Endothelial cell of umbilical vein (primary cell): ENCODE measurements around the gene CPLX1. TPM values are rescaled to one million over a fixed set of nuclear protein-coding genes. Genes with fewer than 3 reads are reported as not detected.
"Not testable (repeated sequence)": the region's sequence is repeated elsewhere in the genome, so short reads cannot be mapped to it uniquely, and the experiment has no call there.

Experiments used
- BruUV-seq: library from RNA; stranded (reverse); fragments of 400-500 nt; replicated peaks from 2 replicates; lab custom pipeline; 2021; lab: Mats Ljungman, UMichigan
- CTCF ChIA-PET: fragments of 300-600, 350-600 bp; sonication (Branson Sonifier 250); formaldehyde crosslinking; loops from one replicate; lab custom pipeline; 2021; ENCODE audit warnings: antibody characterized with exemption, inconsistent platforms; lab: Charles Lee
- POLR2A ChIA-PET: fragments of 300-600, 350-600 bp; sonication (Branson Sonifier 250); formaldehyde crosslinking; loops from one replicate; lab custom pipeline; 2021; ENCODE audit warnings: antibody characterized with exemption, inconsistent platforms; lab: Charles Lee
- DNase-seq: peaks from one replicate; pipeline ENCODE4 v3.0.0-alpha.2; 2011; ENCODE audit warnings: low read depth, low spot score
- FAIRE-seq: peaks from 2 replicates; lab custom pipeline; 2011; peaks lifted over from hg19 to GRCh38; lab: Jason Lieb, UNC
- H2AFZ ChIP-seq: 2 replicates; pipeline ENCODE4 v1.6.0; 2012; ENCODE audit warnings: low read depth, low read length, control low read depth, inconsistent platforms
- H3K27ac ChIP-seq: 2 replicates; pipeline ENCODE4 v1.5.1; 2011; ENCODE audit warnings: low read depth, mild to moderate bottlenecking, control low read depth, low read length, moderate library complexity; ENCODE audit not compliant: insufficient read depth
- H3K27me3 ChIP-seq, 2 experiments: 2 replicates each; pipeline versions ENCODE4 v1.6.0 to v1.6.1; 2011; ENCODE audit warnings: low read length in 2 of 2, mixed read lengths in 1 of 2; ENCODE audit not compliant: control insufficient read depth in 2 of 2, insufficient read depth in 2 of 2
- H3K36me3 ChIP-seq, 2 experiments: 2 replicates in 1 of 2; 3 replicates in 1 of 2; pipeline ENCODE4 v1.5.1; 2011; ENCODE audit warnings: low read length in 2 of 2, mild to moderate bottlenecking in 1 of 2, moderate library complexity in 1 of 2; ENCODE audit not compliant: control insufficient read depth in 2 of 2, insufficient read depth in 2 of 2; ENCODE audit errors: extremely low read depth in 1 of 2
- H3K4me1 ChIP-seq: 3 replicates; pipeline ENCODE4 v1.5.1; 2011; ENCODE audit warnings: mild to moderate bottlenecking, low read length; ENCODE audit not compliant: control insufficient read depth, insufficient read depth; ENCODE audit errors: extremely low read depth
- H3K4me2 ChIP-seq: 2 replicates; pipeline ENCODE4 v1.6.1; 2011; ENCODE audit warnings: low read length, control low read depth, mixed read lengths; ENCODE audit not compliant: insufficient read depth
- H3K4me3 ChIP-seq, 3 experiments: fragments of 200-600 bp in 1 of 3; sonication (generic), shearing (Covaris generic) in 1 of 3; replicated peaks in 1 of 3; 2 replicates each; pipeline ENCODE4 v1.5.1; 2011 to 2016; ENCODE audit warnings: control low read depth in 3 of 3, low read length in 3 of 3, mild to moderate bottlenecking in 2 of 3, inconsistent platforms in 1 of 3, low read depth in 1 of 3, moderate library complexity in 1 of 3; ENCODE audit not compliant: insufficient read depth in 1 of 3
- H3K79me2 ChIP-seq: 2 replicates; pipeline ENCODE4 v1.6.0; 2012; ENCODE audit warnings: low read length, inconsistent platforms; ENCODE audit not compliant: control insufficient read depth, insufficient read depth
- H3K9ac ChIP-seq: replicated peaks from 2 replicates; pipeline ENCODE3; 2011; ENCODE audit warnings: low read length, control low read depth; ENCODE audit not compliant: insufficient read depth; ENCODE audit errors: extremely low read depth
- H3K9me1 ChIP-seq: replicated peaks from 3 replicates; pipeline ENCODE4 v1.6.0; 2011; ENCODE audit warnings: mild to moderate bottlenecking, low read length; ENCODE audit not compliant: control insufficient read depth, insufficient read depth; ENCODE audit errors: extremely low read depth
- H3K9me3 ChIP-seq: replicated peaks from 2 replicates; pipeline ENCODE4 v1.5.1; 2012; ENCODE audit warnings: low read length, inconsistent platforms; ENCODE audit not compliant: control insufficient read depth, insufficient read depth
- H4K20me1 ChIP-seq: replicated peaks from 2 replicates; pipeline ENCODE3; 2011; ENCODE audit warnings: mild to moderate bottlenecking, low read length; ENCODE audit not compliant: control insufficient read depth, insufficient read depth; ENCODE audit errors: extremely low read depth
- EZH2 ChIP-seq: IDR thresholded peaks from 2 replicates; pipeline ENCODE4 v1.6.1; 2012; ENCODE audit warnings: borderline replicate concordance, low read depth, mild to moderate bottlenecking, moderate library complexity, low read length, inconsistent platforms; ENCODE audit not compliant: severe bottlenecking
- FOS ChIP-seq: IDR thresholded peaks from 2 replicates; pipeline ENCODE4 v1.6.1; 2011; ENCODE audit warnings: mild to moderate bottlenecking, low read length, moderate library complexity, borderline replicate concordance; ENCODE audit not compliant: insufficient read depth
- GATA2 ChIP-seq: IDR thresholded peaks from 2 replicates; pipeline ENCODE4 v1.7.0; 2011; ENCODE audit warnings: low read depth, mild to moderate bottlenecking, moderate library complexity, mixed read lengths, low read length; ENCODE audit not compliant: insufficient read length, insufficient read depth
- JUN ChIP-seq: IDR thresholded peaks from 2 replicates; pipeline ENCODE4 v1.6.1; 2011; ENCODE audit warnings: borderline replicate concordance, low read depth; ENCODE audit not compliant: insufficient read length, insufficient read depth
- MYC ChIP-seq: IDR thresholded peaks from one replicate; pipeline ENCODE4 v1.6.1; 2011; ENCODE audit warnings: mild to moderate bottlenecking, low read depth, low read length
- POLR2A ChIP-seq: IDR thresholded peaks from 2 replicates; pipeline ENCODE4 v1.6.1; 2012; ENCODE audit warnings: low read depth, mild to moderate bottlenecking, control low read depth, low read length
- POLR2AphosphoS5 ChIP-seq: IDR thresholded peaks from 2 replicates; pipeline ENCODE4 v1.6.1; 2012; ENCODE audit warnings: low read depth, mild to moderate bottlenecking, control low read depth, low read length, moderate library complexity; ENCODE audit not compliant: insufficient read depth
- dilution Hi-C: fragments of 300-500 bp; cut with MboI; formaldehyde crosslinking; loops from one replicate; pipeline ENCODE4 v1.15.0; 2019; ENCODE audit warnings: low sequenced_read_pairs; ENCODE audit not compliant: extremely low pct_ligation_motif_present
- intact Hi-C: fragments of 100-400 bp; cut with micrococcal nuclease; formaldehyde crosslinking; loops from one replicate; pipeline ENCODE4 v1.10.0; 2022
- polyA plus RNA-seq, 4 experiments: library from polyadenylated mRNA; depleted of rRNA in 3 of 4; stranded (reverse) in 3 of 4; unstranded in 1 of 4; fragments of >200 nt; gene quantifications; 2 replicates each; pipeline versions ENCODE4 v1.2.1 to v1.2.3, GENCODE V29; 2011 to 2012; ENCODE audit warnings: missing spikeins in 1 of 4
- total RNA-seq: library from RNA; stranded (reverse); gene quantifications from 2 replicates; pipeline ENCODE4 v1.2.3, GENCODE V29; 2021
- TF ChIP-seq, protein P1 (sequence below), 2 donors: IDR thresholded peaks; 1 replicate in 1 of 2; 2 replicates in 1 of 2; pipeline ENCODE4 v1.5.1; 2011; ENCODE audit warnings: low read length in 2 of 2, mild to moderate bottlenecking in 2 of 2, moderate library complexity in 2 of 2, control low read depth in 1 of 2, inconsistent platforms in 1 of 2, low read depth in 1 of 2; ENCODE audit not compliant: insufficient read depth in 1 of 2; ENCODE audit errors: extremely low read depth in 1 of 2
- TF ChIP-seq, protein P2 (sequence below): IDR thresholded peaks from 2 replicates; pipeline ENCODE4 v1.6.1; 2011; ENCODE audit not compliant: insufficient read depth, insufficient read length

The CPLX1 gene
- total and polyA plus RNA-seq, 2 donors (not counting 3 experiments of a cell fraction or from before 2014, with no cell fraction given) = 1.0 to 1.8 TPM

DNA sequence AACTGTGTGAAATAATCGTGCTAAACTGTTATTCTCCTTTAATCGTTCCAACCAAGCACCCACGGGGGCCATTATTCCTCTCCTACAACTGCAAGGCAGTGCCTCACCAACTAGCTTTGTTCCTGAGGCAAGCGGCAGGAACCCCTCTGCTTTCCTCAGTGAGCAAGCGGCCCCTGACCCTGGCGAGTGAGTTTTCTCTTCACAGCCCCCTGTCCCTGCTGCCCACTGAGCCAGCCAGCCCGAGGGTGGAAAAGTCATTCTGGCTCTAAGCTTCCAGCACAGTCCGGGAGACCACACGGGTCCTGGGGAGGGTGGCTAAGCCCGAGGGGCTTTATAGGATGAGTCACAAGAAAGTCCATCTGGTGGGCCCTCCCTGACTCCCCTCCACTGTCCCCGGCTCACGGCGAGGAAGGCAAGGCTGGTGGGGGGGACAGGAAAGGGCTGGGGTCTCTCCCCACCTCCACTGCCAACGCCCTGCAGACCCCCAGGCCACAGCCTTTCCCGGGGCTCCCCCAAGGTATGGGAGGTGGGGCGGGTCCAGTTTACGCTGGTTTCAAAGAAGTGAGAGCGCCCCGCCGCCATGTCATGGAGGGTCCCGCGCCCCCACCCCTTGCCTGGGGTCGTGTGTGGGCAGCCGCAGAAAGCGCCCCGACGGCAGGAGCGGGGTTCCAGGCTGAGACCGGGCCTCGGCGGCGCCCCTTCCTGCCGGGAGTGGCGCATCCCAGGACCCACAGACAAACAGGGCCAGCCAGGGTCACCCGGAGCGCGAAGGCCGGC is 45.0 kb downstream of the CPLX1 start:
- dilution Hi-C loops (no loop called here), intact Hi-C loops (loop anchor here (5.0 kb wide), 2 partner anchors 46 to 266 kb away; partner anchors contain the start of gene CPLX1)
- Histone ChIP-seq H3K27ac (peak overlapping the region; percentile 91), H4K20me1 (no peaks in the 10 kb centered on the region), H3K4me1 (peaks cover 17% of the 10 kb centered on the region), H3K4me2 (peak overlapping the region; percentile 69), H3K79me2 (peaks cover 51% of the 10 kb centered on the region), H2AFZ (peak overlapping the region; percentile 10), H3K27me3 (peaks cover 0 to 2% of the 10 kb centered on the region in 2 experiments), H3K36me3 (peaks cover 6 to 12% of the 10 kb centered on the region in 2 experiments), H3K4me3 (peak overlapping the region; percentile 75 to 99 (median 91)), H3K9me1 (no peaks in the 10 kb centered on the region), H3K9me3 (no peaks in the 10 kb centered on the region), H3K9ac (peak overlapping the region; percentile 97)
- TF ChIP-seq POLR2AphosphoS5 (no peak), FOS (no peak), JUN (no peak), MYC (no peak), GATA2 (no peak), EZH2 (no peak), POLR2A (no peak)
- TF ChIP-seq, protein P1, sequence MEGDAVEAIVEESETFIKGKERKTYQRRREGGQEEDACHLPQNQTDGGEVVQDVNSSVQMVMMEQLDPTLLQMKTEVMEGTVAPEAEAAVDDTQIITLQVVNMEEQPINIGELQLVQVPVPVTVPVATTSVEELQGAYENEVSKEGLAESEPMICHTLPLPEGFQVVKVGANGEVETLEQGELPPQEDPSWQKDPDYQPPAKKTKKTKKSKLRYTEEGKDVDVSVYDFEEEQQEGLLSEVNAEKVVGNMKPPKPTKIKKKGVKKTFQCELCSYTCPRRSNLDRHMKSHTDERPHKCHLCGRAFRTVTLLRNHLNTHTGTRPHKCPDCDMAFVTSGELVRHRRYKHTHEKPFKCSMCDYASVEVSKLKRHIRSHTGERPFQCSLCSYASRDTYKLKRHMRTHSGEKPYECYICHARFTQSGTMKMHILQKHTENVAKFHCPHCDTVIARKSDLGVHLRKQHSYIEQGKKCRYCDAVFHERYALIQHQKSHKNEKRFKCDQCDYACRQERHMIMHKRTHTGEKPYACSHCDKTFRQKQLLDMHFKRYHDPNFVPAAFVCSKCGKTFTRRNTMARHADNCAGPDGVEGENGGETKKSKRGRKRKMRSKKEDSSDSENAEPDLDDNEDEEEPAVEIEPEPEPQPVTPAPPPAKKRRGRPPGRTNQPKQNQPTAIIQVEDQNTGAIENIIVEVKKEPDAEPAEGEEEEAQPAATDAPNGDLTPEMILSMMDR (IDR thresholded peaks at IDR 0.05; ENCODE audit: extremely low read depth in 1 of 2, insufficient read depth in 1 of 2, low read depth in 1 of 2, low read length in 2 of 2) = no peak
- TF ChIP-seq, protein P2, sequence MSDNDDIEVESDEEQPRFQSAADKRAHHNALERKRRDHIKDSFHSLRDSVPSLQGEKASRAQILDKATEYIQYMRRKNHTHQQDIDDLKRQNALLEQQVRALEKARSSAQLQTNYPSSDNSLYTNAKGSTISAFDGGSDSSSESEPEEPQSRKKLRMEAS = no peak
- DNase-seq (peak; percentile 35), FAIRE-seq (peak; percentile 26)
- ChIA-PET POLR2A (interaction anchor here (1.4 kb wide), 1 partner anchor 8 kb away, joined by 4 read pairs; no protein-coding TSS in a partner anchor), CTCF (interaction anchor here (0.7 to 2.9 kb wide), 3 partner anchors 11 to 206 kb away, joined by 3 to 13 read pairs (median 4); partner anchors contain the start of gene IDUA)
- TSS peak; percentile 50 for BruUV-seq

DNA sequence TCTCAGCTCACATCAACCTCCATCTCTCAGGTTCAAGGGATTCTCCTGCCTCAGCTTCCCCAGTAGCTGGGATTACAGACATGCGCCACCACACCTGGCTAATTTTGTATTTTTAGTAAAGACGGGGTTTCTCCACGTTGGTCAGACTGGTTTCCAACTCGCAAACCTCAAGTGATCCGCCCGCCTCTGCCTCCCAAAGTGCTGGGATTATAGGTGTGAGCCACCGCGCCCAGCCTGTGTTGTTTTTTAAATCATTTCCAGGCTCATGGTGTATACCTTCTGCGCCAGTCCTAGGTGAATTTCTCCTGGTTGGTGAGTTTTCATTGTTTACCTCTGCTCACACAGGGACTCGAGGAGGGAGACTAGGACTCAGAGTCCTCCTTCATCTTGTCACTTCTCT is 45.7 kb downstream of the CPLX1 start:
- DNase-seq, H3K9me3 ChIP-seq, CTCF ChIA-PET, BruUV-seq, H3K27me3 ChIP-seq, dilution Hi-C loops, H4K20me1 ChIP-seq, H2AFZ ChIP-seq, H3K9me1 ChIP-seq, POLR2A ChIA-PET: not testable (repeated sequence)
- Histone ChIP-seq H3K36me3 (peaks cover 9 to 14% of the 10 kb centered on the region in 2 experiments), H3K9ac (peak overlapping the region; percentile 97), H3K4me3 (peak overlapping the region; percentile 75 to 99 (median 91)), H3K79me2 (peaks cover 58% of the 10 kb centered on the region), H3K4me2 (peak overlapping the region; percentile 69), H3K27ac (peak overlapping the region; percentile 91), H3K4me1 (peaks cover 17% of the 10 kb centered on the region)
- intact Hi-C loops = loop anchor here (5.0 kb wide), 2 partner anchors 47 to 267 kb away; partner anchors contain the start of gene CPLX1
- peak; percentile 28 for FAIRE-seq
